K562 (cell line): ENCODE data around the gene ALOX12. TPM values are rescaled to one million over a fixed set of nuclear protein-coding genes. Genes with fewer than 3 reads are reported as not detected.
A peak's percentile ranks its signal among the peaks of the same experiment; 100 is the strongest.

ENCODE experiments used
- ELF1 ChIP-seq: fragments of 200-800 bp; sonication (Bioruptor generic); IDR thresholded peaks from 2 replicates; pipeline ENCODE4 v1.6.1; 2016; ENCODE audit warnings: missing genetic modification characterization, missing compliant biosample characterization
- FOXM1 ChIP-seq, 2 experiments: fragments of 450-650 bp in 1 of 2; sonication (generic) in 1 of 2; formaldehyde crosslinking in 1 of 2; IDR thresholded peaks; 2 replicates each; pipeline versions ENCODE4 v1.6.1 to v1.9.0; 2017 to 2022; ENCODE audit warnings: low read depth in 2 of 2, mild to moderate bottlenecking in 2 of 2, missing genetic modification reagents in 1 of 2, moderate library complexity in 1 of 2
- GATAD2B ChIP-seq: fragments of 450-650 bp; IDR thresholded peaks from 2 replicates; pipeline ENCODE4 v1.6.1; 2017; ENCODE audit warnings: mild to moderate bottlenecking, borderline replicate concordance
- GTF2A2 ChIP-seq: IDR thresholded peaks from 2 replicates; pipeline ENCODE4 v1.6.1; 2016; ENCODE audit warnings: mild to moderate bottlenecking, missing genetic modification characterization, missing compliant biosample characterization
- HDAC1 ChIP-seq, 2 experiments: fragments of 450-650 bp; IDR thresholded peaks; 2 replicates each; pipeline ENCODE4 v1.6.1; 2016 to 2017; ENCODE audit warnings: inconsistent platforms in 1 of 2, mild to moderate bottlenecking in 1 of 2, moderate library complexity in 1 of 2
- HMGN3 ChIP-seq: IDR thresholded peaks from 2 replicates; pipeline ENCODE4 v1.6.1; 2011; ENCODE audit warnings: borderline replicate concordance, low read depth, mild to moderate bottlenecking, mixed read lengths, low read length; ENCODE audit not compliant: insufficient read length; ENCODE audit errors: extremely low read depth
- HNRNPH1 ChIP-seq: fragments of 200-400 bp; formaldehyde crosslinking; optimal IDR thresholded peaks from 2 replicates; pipeline ENCODE3; 2017; ENCODE audit warnings: low read depth, mild to moderate bottlenecking, low read length, moderate library complexity
- HOXB6 ChIP-seq: fragments of 250-450 bp; sonication (Bioruptor Pico); IDR thresholded peaks from 2 replicates; pipeline ENCODE4 v1.5.1; 2022; ENCODE audit warnings: mild to moderate bottlenecking, borderline replicate concordance
- KDM4B ChIP-seq, 2 experiments: fragments of 450-650 bp in 1 of 2; sonication (generic) in 1 of 2; IDR thresholded peaks; 2 replicates each; pipeline ENCODE4 v1.6.1; 2016 to 2017; ENCODE audit warnings: borderline replicate concordance in 2 of 2, antibody characterized with exemption in 1 of 2, low read depth in 1 of 2, mild to moderate bottlenecking in 1 of 2
- NR2C2 ChIP-seq, 2 experiments: fragments of 200-800 bp in 1 of 2; sonication (Bioruptor generic) in 1 of 2; sonication (generic) in 1 of 2; formaldehyde crosslinking in 1 of 2; IDR thresholded peaks; 2 replicates each; pipeline versions ENCODE4 v1.6.1 to v1.8.0; 2016 to 2022; ENCODE audit warnings: mild to moderate bottlenecking in 1 of 2, missing compliant biosample characterization in 1 of 2, missing genetic modification characterization in 1 of 2, missing genetic modification reagents in 1 of 2
- SMARCB1 ChIP-seq: IDR thresholded peaks from 2 replicates; pipeline ENCODE4 v1.6.1; 2011; ENCODE audit warnings: improper control_type of control experiment, low read depth; ENCODE audit not compliant: insufficient read length
- SUPT5H ChIP-seq: fragments of 450-650 bp; IDR thresholded peaks from 2 replicates; pipeline ENCODE4 v1.6.1; 2016
- ZNF124 ChIP-seq: sonication (generic); formaldehyde crosslinking; IDR thresholded peaks from 2 replicates; pipeline ENCODE4 v1.8.1; 2022; ENCODE audit warnings: missing genetic modification reagents
- ZNF644 ChIP-seq: fragments of 200-800 bp; sonication (Bioruptor generic); IDR thresholded peaks from 2 replicates; pipeline ENCODE4 v1.6.1; 2016; ENCODE audit warnings: low read depth, missing genetic modification characterization, missing compliant biosample characterization
- polyA plus RNA-seq, 8 experiments: library from polyadenylated mRNA; depleted of rRNA in 4 of 8; stranded (reverse) in 5 of 8; unstranded in 3 of 8; fragments of >200 nt; fragmentation: Nextera tagmentation in 2 of 8; fragmentation: Illumina TruSeq in 1 of 8; extraction: Ambion mirVana in 2 of 8; extraction: Trizol in 1 of 8; gene quantifications; 2 replicates each; pipeline versions ENCODE4 v1.2.1 to v1.2.3, GENCODE V29; 2011 to 2014; ENCODE audit warnings: inconsistent platforms in 1 of 8, missing spikeins in 1 of 8
- total RNA-seq, 7 experiments: library from RNA; depleted of rRNA in 6 of 7; stranded (reverse); fragments of >200 nt in 6 of 7; fragmentation: Illumina TruSeq in 2 of 7; extraction: Trizol in 2 of 7; gene quantifications; 2 replicates each; pipeline versions ENCODE4 v1.2.1 to v1.2.3, GENCODE V29; 2011 to 2021; ENCODE audit warnings: low replicate concordance in 1 of 7
- TF ChIP-seq, protein P1 (sequence below), 2 experiments: IDR thresholded peaks in 1 of 2; conservative IDR thresholded peaks in 1 of 2; 2 replicates each; pipeline ENCODE4 v1.6.1; 2016; ENCODE audit warnings: low read depth in 2 of 2, mild to moderate bottlenecking in 1 of 2, missing compliant biosample characterization in 1 of 2, missing genetic modification characterization in 1 of 2, moderate library complexity in 1 of 2
- TF ChIP-seq, protein P2 (sequence below), 2 experiments: fragments of 450-650 bp; formaldehyde crosslinking in 1 of 2; IDR thresholded peaks; 2 replicates each; pipeline versions ENCODE4 v1.4.0 to v1.6.1; 2014 to 2020; ENCODE audit warnings: mild to moderate bottlenecking in 2 of 2, borderline replicate concordance in 1 of 2, low read depth in 1 of 2

ALOX12 gene
- total and polyA plus RNA-seq, 9 of the 15 experiments (the other 6 are each of a cell fraction or from before 2014, with no cell fraction given): 0.09 to 1.1 (median 0.47) TPM; not detected in 1

DNA sequence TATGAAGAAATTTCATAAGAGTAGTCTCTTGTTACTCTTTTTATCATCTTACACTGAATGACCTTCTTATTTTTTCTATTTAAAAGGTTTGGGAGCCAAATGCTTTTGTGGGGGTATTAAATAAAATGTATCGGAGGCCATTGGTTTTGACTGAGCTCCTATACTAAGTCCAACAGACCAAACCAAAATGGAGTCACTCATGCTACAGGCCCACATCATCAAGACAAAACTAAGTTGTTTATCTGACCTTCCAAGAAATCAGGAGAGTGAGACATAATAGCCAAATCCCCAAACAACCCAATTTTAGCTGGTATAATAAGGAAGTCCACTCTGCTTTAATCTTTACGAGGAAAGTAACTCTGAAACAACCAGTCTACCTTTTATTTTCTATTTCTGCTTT, 48.1 kb upstream of the ALOX12 start (continued):
- TF ChIP-seq, protein P1, sequence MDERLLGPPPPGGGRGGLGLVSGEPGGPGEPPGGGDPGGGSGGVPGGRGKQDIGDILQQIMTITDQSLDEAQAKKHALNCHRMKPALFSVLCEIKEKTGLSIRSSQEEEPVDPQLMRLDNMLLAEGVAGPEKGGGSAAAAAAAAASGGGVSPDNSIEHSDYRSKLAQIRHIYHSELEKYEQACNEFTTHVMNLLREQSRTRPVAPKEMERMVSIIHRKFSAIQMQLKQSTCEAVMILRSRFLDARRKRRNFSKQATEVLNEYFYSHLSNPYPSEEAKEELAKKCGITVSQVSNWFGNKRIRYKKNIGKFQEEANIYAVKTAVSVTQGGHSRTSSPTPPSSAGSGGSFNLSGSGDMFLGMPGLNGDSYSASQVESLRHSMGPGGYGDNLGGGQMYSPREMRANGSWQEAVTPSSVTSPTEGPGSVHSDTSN (CRISPR knock-in tag; IDR thresholded peaks at IDR 0.05; ENCODE audit: low read depth): no peak
- TF ChIP-seq, protein P1 (tag; conservative IDR thresholded peaks at IDR 0.05; ENCODE audit: low read depth): 0 out of 2 replicates have a peak, but pooled peaks have one; percentile 46
- TF ChIP-seq HDAC1 (IDR thresholded peaks at IDR 0.05): no peak
- TF ChIP-seq HMGN3: no peak
- TF ChIP-seq, protein P2, sequence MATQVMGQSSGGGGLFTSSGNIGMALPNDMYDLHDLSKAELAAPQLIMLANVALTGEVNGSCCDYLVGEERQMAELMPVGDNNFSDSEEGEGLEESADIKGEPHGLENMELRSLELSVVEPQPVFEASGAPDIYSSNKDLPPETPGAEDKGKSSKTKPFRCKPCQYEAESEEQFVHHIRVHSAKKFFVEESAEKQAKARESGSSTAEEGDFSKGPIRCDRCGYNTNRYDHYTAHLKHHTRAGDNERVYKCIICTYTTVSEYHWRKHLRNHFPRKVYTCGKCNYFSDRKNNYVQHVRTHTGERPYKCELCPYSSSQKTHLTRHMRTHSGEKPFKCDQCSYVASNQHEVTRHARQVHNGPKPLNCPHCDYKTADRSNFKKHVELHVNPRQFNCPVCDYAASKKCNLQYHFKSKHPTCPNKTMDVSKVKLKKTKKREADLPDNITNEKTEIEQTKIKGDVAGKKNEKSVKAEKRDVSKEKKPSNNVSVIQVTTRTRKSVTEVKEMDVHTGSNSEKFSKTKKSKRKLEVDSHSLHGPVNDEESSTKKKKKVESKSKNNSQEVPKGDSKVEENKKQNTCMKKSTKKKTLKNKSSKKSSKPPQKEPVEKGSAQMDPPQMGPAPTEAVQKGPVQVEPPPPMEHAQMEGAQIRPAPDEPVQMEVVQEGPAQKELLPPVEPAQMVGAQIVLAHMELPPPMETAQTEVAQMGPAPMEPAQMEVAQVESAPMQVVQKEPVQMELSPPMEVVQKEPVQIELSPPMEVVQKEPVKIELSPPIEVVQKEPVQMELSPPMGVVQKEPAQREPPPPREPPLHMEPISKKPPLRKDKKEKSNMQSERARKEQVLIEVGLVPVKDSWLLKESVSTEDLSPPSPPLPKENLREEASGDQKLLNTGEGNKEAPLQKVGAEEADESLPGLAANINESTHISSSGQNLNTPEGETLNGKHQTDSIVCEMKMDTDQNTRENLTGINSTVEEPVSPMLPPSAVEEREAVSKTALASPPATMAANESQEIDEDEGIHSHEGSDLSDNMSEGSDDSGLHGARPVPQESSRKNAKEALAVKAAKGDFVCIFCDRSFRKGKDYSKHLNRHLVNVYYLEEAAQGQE (IDR thresholded peaks at IDR 0.05; ENCODE audit: borderline replicate concordance): no peak
- TF ChIP-seq, protein P2 (CRISPR knock-in tag; IDR thresholded peaks at IDR 0.05; ENCODE audit: low read depth): no peak
- no peak for TF ChIP-seq SUPT5H
- TF ChIP-seq GTF2A2: peak; percentile 91
- TF ChIP-seq HOXB6: no peak
- no peak for TF ChIP-seq KDM4B (IDR thresholded peaks at IDR 0.05; ENCODE audit: borderline replicate concordance in 2 of 2, low read depth in 1 of 2)
- TF ChIP-seq SMARCB1: no peak
- peak; percentile 80 for TF ChIP-seq ZNF644
- TF ChIP-seq HNRNPH1: no peak
- TF ChIP-seq GATAD2B: no peak
- TF ChIP-seq FOXM1 (IDR thresholded peaks at IDR 0.05; ENCODE audit: low read depth): no peak
- no peak for TF ChIP-seq FOXM1 (CRISPR knock-in tag; IDR thresholded peaks at IDR 0.05; ENCODE audit: low read depth)
- no peak for TF ChIP-seq ELF1 (tag)
- no peak for TF ChIP-seq NR2C2 (CRISPR knock-in tag; IDR thresholded peaks at IDR 0.05)
- no peak for TF ChIP-seq NR2C2 (tag; IDR thresholded peaks at IDR 0.05)
- no peak for TF ChIP-seq ZNF124
